HUES64 (cell line): ENCODE data around the gene FAM8A1.

Source experiments
- H3K27ac ChIP-seq: 2 replicates; pipeline ENCODE4 v1.7.0; 2013; ENCODE audit warnings: low read depth, low read length, inconsistent platforms
- H3K27me3 ChIP-seq: 2 replicates; pipeline ENCODE4 v1.6.1; 2013; ENCODE audit warnings: mild to moderate bottlenecking, low read length; ENCODE audit not compliant: insufficient read depth
- H3K36me3 ChIP-seq: 2 replicates; pipeline ENCODE4 v1.6.1; 2013; ENCODE audit warnings: mild to moderate bottlenecking, low read length; ENCODE audit not compliant: insufficient read depth
- H3K4me1 ChIP-seq: 2 replicates; pipeline ENCODE4 v1.6.1; 2013; ENCODE audit warnings: mild to moderate bottlenecking, low read length, moderate library complexity; ENCODE audit not compliant: insufficient read depth
- H3K4me3 ChIP-seq: 2 replicates; pipeline ENCODE4 v1.5.1; 2013; ENCODE audit warnings: mild to moderate bottlenecking, low read length, moderate library complexity
- H3K9ac ChIP-seq: 2 replicates; pipeline ENCODE4 v1.6.1; 2013; ENCODE audit warnings: mild to moderate bottlenecking, low read depth, low read length
- H3K9me3 ChIP-seq: 2 replicates; pipeline ENCODE4 v1.6.1; 2013; ENCODE audit warnings: low read depth, low read length; ENCODE audit not compliant: insufficient read depth
- WGBS: fragments of 150-250, 120-280 bp; methylation state at CpG from one replicate; pipeline ENCODE4 v1.1.7; 2013; ENCODE audit warnings: missing lambda C conversion rate; 5-methylcytosine and 5-hydroxymethylcytosine counted together

The FAM8A1 gene

DNA sequence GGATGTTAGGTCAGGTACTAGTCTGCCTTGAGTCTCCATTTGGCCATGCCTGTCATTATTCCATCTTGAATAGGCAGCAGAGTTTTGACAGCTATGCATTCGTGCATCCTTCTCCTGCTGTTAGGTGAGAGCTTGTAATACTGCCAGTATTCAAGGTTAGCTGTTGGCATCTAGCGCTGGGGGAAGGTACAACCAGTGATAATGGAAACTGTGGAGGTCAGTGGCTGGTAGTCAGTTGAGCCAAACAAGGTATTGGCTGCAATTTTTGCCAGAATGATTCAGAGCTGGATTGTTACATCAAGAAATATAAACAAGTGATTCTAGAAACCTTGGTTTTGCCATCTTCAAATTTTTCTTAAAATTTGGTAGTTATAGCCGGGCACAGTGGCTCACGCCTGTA lies 6.5 kb downstream of the FAM8A1 start:
- Histone ChIP-seq H3K4me1 (peaks cover 3% of the 10 kb centered on the region; the same call in 1 of the 2 replicates), H3K36me3 (peaks cover 27% of the 10 kb centered on the region; the same call in 1 of the 2 replicates), H3K27ac (no peak overlapping the region), H3K9ac (no peak overlapping the region), H3K9me3 (no peaks in the 10 kb centered on the region), H3K27me3 (no peaks in the 10 kb centered on the region), H3K4me3 (no peak overlapping the region)
- 94% methylated on average over 4 of the region's 4 CpGs for WGBS

DNA sequence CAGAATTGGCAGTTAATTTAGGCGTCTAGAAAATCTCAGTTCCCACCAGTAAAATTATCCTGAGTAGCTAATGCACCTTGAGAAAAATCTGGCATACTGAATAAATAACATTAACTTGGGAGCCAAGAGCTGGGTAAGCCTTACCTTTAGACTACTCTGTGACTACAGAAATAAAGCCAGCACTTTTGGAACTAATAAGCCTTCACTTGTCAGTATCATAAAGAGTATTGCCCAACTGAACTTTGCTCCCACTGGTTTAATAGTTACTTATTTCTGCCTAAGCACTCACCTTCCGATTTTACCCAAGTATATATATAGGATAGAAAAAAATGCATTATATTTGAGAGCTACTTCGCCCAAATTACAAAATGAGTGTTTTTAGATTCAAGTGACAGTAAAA lies 10.7 kb downstream of the FAM8A1 start:
- Histone ChIP-seq H3K9ac (no peak overlapping the region), H3K9me3 (no peaks in the 10 kb centered on the region), H3K36me3 (peaks cover 36% of the 10 kb centered on the region), H3K4me1 (no peaks in the 10 kb centered on the region), H3K27me3 (no peaks in the 10 kb centered on the region), H3K27ac (no peak overlapping the region), H3K4me3 (no peak overlapping the region)
- WGBS = 89% methylated on average over 2 of the region's 3 CpGs

DNA sequence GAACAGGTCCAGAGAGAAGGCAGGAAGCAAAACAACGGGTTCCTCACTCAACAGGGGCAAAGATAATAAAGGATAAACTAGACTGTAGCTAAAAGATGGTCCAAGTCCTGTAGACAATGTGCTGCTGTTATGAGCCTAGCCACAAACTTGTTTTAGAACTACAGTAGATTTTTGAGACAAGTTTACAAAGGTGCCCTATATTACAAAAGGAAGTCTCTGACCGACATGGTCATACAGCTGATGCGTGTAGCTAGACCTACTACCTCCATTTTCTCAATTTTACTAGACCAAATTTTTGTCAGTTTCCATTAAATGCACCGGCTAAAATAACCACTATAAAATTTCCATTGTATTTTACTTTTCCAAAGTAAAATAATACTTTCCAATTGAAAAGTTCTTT lies 11.9 kb downstream of the FAM8A1 start:
- Histone ChIP-seq H3K4me1 (no peaks in the 10 kb centered on the region), H3K4me3 (no peak overlapping the region), H3K9me3 (no peaks in the 10 kb centered on the region), H3K36me3 (peaks cover 42% of the 10 kb centered on the region), H3K27me3 (no peaks in the 10 kb centered on the region), H3K9ac (no peak overlapping the region), H3K27ac (no peak overlapping the region)
- WGBS = 97% methylated on average over 4 of the region's 4 CpGs

DNA sequence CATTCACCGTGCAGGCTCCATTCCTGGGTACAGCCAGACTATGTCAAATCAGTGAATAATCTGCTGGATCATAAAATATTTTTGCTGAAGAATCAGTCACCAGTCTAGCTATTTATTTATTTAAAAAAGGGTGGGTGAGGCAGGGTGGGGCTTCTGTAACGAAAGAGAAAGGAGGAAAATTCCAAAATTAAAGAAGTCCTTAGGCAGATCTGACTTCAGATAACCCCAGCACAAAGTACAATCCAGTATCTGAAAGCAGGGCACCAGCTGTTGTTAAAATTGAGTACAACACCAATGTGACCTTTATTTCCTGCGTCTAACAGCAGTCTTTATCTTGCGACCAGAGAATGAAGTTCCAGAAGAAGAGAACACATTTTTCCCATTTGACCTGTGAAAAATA lies 15.7 kb downstream of the FAM8A1 start:
- Histone ChIP-seq H3K27ac (no peak overlapping the region), H3K9ac (no peak overlapping the region), H3K4me1 (no peaks in the 10 kb centered on the region), H3K9me3 (no peaks in the 10 kb centered on the region), H3K36me3 (peaks cover 50% of the 10 kb centered on the region), H3K4me3 (no peak overlapping the region), H3K27me3 (no peaks in the 10 kb centered on the region)
- 91% methylated on average over 3 of the region's 4 CpGs for WGBS

GRCh38 chr6:17621003-17621402 lies 20.9 kb downstream of the FAM8A1 start:
- no peak overlapping the region for H3K27ac ChIP-seq

DNA sequence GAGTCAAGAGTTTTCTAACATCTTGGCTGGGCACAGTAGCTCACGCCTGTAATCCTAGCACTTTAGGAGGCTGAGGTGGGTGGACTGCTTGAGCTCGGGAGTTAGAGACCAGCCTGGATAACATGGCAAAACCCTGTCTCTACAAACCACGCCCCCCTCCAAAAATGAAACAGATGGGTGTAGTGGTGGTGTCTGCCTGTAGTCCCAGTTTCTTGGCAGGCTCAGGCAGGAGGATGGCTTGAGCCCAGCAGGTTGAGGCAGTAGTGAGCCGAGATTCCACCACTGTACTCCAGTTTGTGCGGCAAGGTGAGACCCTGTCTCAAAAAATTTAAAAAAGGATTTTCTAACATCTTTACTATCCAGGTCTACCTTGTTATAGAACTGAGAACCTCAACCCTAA lies 22.0 kb downstream of the FAM8A1 start:
- Histone ChIP-seq H3K36me3 (peaks cover 82% of the 10 kb centered on the region), H3K9me3 (no peaks in the 10 kb centered on the region), H3K4me1 (no peaks in the 10 kb centered on the region), H3K4me3 (no peak overlapping the region), H3K27ac (no peak overlapping the region), H3K9ac (no peak overlapping the region), H3K27me3 (no peaks in the 10 kb centered on the region)
- 91% methylated on average over 5 of the region's 5 CpGs for WGBS

More at GRCh38 chr6:17621003-17621402, 20.9 kb downstream of the FAM8A1 start:
- H3K9me3 ChIP-seq = no peaks in the 10 kb centered on the region
- 99% methylated on average over 2 of the region's 2 CpGs for WGBS
- peaks cover 81% of the 10 kb centered on the region for H3K36me3 ChIP-seq
- no peak overlapping the region for H3K4me3 ChIP-seq
- H3K27me3 ChIP-seq = no peaks in the 10 kb centered on the region
- H3K4me1 ChIP-seq = no peaks in the 10 kb centered on the region
- no peak overlapping the region for H3K9ac ChIP-seq

- no peak overlapping the region for H3K4me3 ChIP-seq
- H3K27ac ChIP-seq = no peak overlapping the region
- WGBS = no CpG with 5 or more reads among the region's 1 CpG
- no peaks in the 10 kb centered on the region for H3K27me3 ChIP-seq
- no peaks in the 10 kb centered on the region for H3K9me3 ChIP-seq
- H3K36me3 ChIP-seq = peaks cover 93% of the 10 kb centered on the region
- H3K4me1 ChIP-seq = no peaks in the 10 kb centered on the region
- H3K9ac ChIP-seq = no peak overlapping the region
Measured at GRCh38 chr6:17624396-17624795, 24.3 kb downstream of the FAM8A1 start.

DNA sequence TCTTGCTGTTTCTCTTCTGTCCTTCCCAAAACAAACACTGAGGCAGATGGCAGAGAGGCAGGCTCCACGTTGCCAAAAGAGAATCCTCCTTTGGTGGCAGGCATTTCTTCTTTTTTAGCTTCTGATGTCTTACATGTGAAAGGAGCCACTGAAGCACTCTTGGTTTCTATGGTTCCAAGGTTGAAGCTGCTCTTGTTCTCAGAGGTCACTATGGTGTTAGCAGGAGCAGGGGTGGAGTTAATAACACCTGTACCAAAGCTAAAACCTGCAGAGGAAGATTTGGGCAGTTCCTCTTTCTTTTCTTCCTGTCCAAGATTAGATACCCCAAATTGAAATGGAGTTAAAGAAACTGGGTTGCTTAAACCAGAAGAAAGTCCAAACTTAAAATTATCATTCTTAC lies 28.8 kb downstream of the FAM8A1 start:
- Histone ChIP-seq H3K27ac (no peak overlapping the region), H3K4me1 (no peaks in the 10 kb centered on the region), H3K9me3 (no peaks in the 10 kb centered on the region), H3K9ac (no peak overlapping the region), H3K36me3 (peaks cover 98% of the 10 kb centered on the region), H3K27me3 (no peaks in the 10 kb centered on the region), H3K4me3 (no peak overlapping the region)
- WGBS = 79% methylated on average over 1 of the region's 1 CpG

- H3K27ac ChIP-seq = no peak overlapping the region
Measured at GRCh38 chr6:17629824-17630510, 29.9 kb downstream of the FAM8A1 start.

DNA sequence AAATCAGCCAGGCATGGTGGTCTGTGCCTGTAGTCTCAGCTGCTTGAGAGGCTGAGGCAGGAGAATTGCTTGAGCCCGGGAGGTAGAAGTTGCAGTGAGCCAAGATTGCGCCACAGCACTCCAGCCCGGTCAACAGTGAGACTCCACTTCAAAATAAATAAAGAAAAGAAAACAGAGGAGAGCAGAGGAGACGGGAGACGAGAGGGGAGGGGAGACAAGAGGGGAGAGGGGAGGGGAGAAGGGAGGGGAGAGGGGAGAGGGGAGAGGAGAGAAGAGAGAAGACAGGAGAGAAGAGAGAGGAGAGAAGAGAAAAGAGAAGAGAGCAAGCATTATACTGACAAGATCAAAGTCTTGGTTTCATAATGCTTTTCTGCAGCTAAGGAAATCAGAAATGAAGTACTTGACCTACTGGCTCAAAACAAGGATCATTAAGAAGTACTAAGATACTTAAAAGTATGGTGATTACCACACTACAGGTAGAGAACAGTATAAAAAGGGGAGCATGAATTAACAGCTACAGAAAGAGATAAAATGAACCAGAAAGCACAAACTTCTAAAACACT lies 30.5 kb downstream of the FAM8A1 start:
- no peak overlapping the region for H3K9ac ChIP-seq
- H3K9me3 ChIP-seq = no peaks in the 10 kb centered on the region
- H3K4me1 ChIP-seq = no peaks in the 10 kb centered on the region
- no peak overlapping the region for H3K4me3 ChIP-seq
- WGBS = 91% methylated on average over 3 of the region's 5 CpGs
- H3K27me3 ChIP-seq = no peaks in the 10 kb centered on the region
- no peak overlapping the region for H3K27ac ChIP-seq
- H3K36me3 ChIP-seq = peaks cover 93% of the 10 kb centered on the region

More at GRCh38 chr6:17629824-17630510, 29.9 kb downstream of the FAM8A1 start:
- no peak overlapping the region for H3K9ac ChIP-seq
- peaks cover 95% of the 10 kb centered on the region for H3K36me3 ChIP-seq
- H3K27me3 ChIP-seq = no peaks in the 10 kb centered on the region
- H3K4me1 ChIP-seq = no peaks in the 10 kb centered on the region
- H3K9me3 ChIP-seq = no peaks in the 10 kb centered on the region
- no peak overlapping the region for H3K4me3 ChIP-seq
- WGBS = 95% methylated on average over 8 of the region's 8 CpGs

DNA sequence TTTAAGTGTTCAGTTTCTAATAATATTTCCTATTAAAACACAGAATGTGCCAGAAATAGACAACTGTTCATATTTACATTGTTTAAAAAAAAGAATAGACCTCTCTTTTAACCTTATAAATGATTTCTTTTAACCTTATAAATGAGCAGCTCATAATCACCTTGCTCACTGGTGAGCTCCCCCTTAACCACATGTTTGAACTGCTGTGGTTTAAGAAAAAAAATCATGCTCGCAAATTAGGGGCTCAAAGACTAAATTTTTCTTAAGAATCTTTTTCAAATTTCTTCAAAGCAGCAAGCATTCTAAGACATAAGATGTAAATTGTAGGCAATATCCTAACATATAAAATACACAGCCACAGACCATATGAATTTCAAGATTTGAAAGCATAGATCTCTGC lies 32.8 kb downstream of the FAM8A1 start:
- H3K9me3 ChIP-seq = no peaks in the 10 kb centered on the region
- peaks cover 93% of the 10 kb centered on the region for H3K36me3 ChIP-seq
- no peak overlapping the region for H3K9ac ChIP-seq
- no peaks in the 10 kb centered on the region for H3K27me3 ChIP-seq
- H3K27ac ChIP-seq = no peak overlapping the region
- H3K4me1 ChIP-seq = no peaks in the 10 kb centered on the region
- WGBS = 75% methylated on average over 1 of the region's 1 CpG
- no peak overlapping the region for H3K4me3 ChIP-seq
